Ovary (tissue), 9 donors: Measurements from ENCODE around the gene PANK3. TPM values are rescaled to one million over a fixed set of nuclear protein-coding genes. Genes with fewer than 3 reads are reported as not detected.

ENCODE experiments used
- DNase-seq, 5 donors: peaks; one replicate each; pipeline ENCODE4 v3.0.0-alpha.2; 2019 to 2020
- H3K27ac ChIP-seq, 2 donors: fragments of 200-600 bp; one replicate each; pipeline versions ENCODE4 v1.5.1 to v1.8.0; 2019 to 2022
- H3K27me3 ChIP-seq: fragments of 200-600 bp; one replicate; pipeline ENCODE4 v1.8.0; 2022
- H3K36me3 ChIP-seq: fragments of 200-600 bp; sonication (generic); one replicate; pipeline ENCODE4 v1.5.1; 2019
- H3K4me1 ChIP-seq: one replicate; pipeline ENCODE4 v1.8.1; 2013; ENCODE audit warnings: mild to moderate bottlenecking, moderate library complexity; ENCODE audit not compliant: insufficient read depth
- H3K4me3 ChIP-seq: fragments of 200-600 bp; sonication (generic); one replicate; pipeline ENCODE4 v1.5.1; 2017
- H3K9me3 ChIP-seq, 2 donors: fragments of 200-600 bp in 1 of 2; sonication (generic) in 1 of 2; one replicate each; pipeline versions ENCODE4 v1.5.1 to v1.8.1; 2013 to 2019; ENCODE audit warnings: mild to moderate bottlenecking in 1 of 2, moderate library complexity in 1 of 2
- EP300 ChIP-seq: sonication (generic); formaldehyde crosslinking; IDR thresholded peaks from one replicate; pipeline ENCODE4 v1.6.1; 2017; ENCODE audit warnings: antibody characterized with exemption
- POLR2A ChIP-seq: fragments of 450-650 bp; IDR thresholded peaks from one replicate; pipeline ENCODE4 v1.6.1; 2017; ENCODE audit warnings: antibody characterized with exemption, mild to moderate bottlenecking, moderate library complexity
- WGBS, 3 donors: extraction: QIAGEN DNeasy Blood & Tissue Kit in 1 of 3; methylation state at CpG; one replicate each; pipeline versions ENCODE4 v1.1.5 to v1.1.7; 2013 to 2017; 5-methylcytosine and 5-hydroxymethylcytosine counted together
- intact Hi-C, 4 donors: fragments of 100-400 bp; cut with DNase I; formaldehyde crosslinking; loops; one replicate each; pipeline versions ENCODE4 v1.11.0 to v1.15.1; 2022 to 2023
- polyA plus RNA-seq, 2 donors: library from polyadenylated mRNA; stranded (reverse); fragments of 200-250 nt in 1 of 2; fragments of 350-450 nt in 1 of 2; fragmentation: Illumina TruSeq in 1 of 2; extraction: RNeasy Lipid Tissue Mini Kit (QIAGEN cat#74804) in 1 of 2; gene quantifications; one replicate each; pipeline ENCODE4 v1.2.3, GENCODE V29; 2013 to 2014
- total RNA-seq, 7 donors: library from RNA; depleted of rRNA in 2 of 7; stranded (reverse); fragments of >200 nt in 2 of 7; fragmentation: NEBNext Ultra II Directional in 3 of 7; extraction: Animal tissue kit (Norgen Biotek cat#: 25700) in 3 of 7; gene quantifications; one replicate each; pipeline versions ENCODE4 v1.1.0 to v1.2.4, GENCODE V29; 2016 to 2023
- TF ChIP-seq, protein P1 (sequence below), 3 donors: fragments of 450-650 bp in 2 of 3; fragments of 200-600 bp in 1 of 3; IDR thresholded peaks; one replicate each; pipeline versions ENCODE4 v1.5.1 to v1.8.0; 2016 to 2022; ENCODE audit warnings: antibody characterized with exemption in 3 of 3, mild to moderate bottlenecking in 1 of 3
- donor health status: DM: no; HTN: no; CAD: no; lungs with moderate emphysema.
- donor health status: DM: no; HTN: no; CAD: no.
- donor health status: Bipolar disorder and iron deficiency.
- donor health status: DM: yes; HTN: yes; CAD: no.
- donor health status: DM: no; HTN: no; CAD: no.
- donor health status: DM: yes; HTN: yes; CAD: no.

Gene PANK3
- total and polyA plus RNA-seq, 9 donors = 8.3 to 59.1 (median 35.7) TPM

DNA sequence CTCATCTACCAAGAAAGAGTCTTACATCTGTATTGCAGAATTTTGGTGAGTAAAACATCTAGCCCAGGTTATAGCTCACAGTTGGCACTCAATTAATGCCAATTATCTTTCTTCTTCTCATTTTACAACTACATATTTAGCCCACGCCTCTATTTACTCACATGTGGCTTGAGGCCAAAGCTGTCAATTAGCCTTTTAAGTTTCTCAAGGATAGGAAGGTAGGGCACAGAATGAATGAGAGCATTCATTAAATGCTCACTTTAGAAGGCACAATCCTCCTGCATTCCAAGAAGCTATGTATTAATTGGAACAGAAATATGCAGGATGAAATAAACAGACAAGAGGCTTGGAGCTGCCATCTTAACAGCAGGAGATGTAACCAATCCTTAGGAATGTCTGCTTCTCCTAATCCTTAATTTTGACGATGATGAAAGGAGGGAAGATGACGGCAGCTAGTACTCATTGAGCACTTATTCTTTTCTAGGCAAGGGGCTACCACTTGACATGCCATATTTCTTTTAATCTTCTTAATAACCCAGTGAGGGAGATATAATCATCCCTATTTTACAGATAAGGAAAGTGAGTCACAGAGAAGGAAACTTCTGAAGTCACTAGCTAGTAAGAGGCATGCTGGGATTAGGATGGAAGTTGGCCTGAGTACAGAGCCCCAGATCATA is 30.8 kb upstream of the PANK3 start:
- Histone ChIP-seq H3K27ac (no peak overlapping the region), H3K4me1 (no peaks in the 10 kb centered on the region), H3K4me3 (no peak overlapping the region), H3K27me3 (no peaks in the 10 kb centered on the region), H3K36me3 (no peaks in the 10 kb centered on the region), H3K9me3 (no peaks in the 10 kb centered on the region)
- no peak for TF ChIP-seq POLR2A
- TF ChIP-seq, protein P1, sequence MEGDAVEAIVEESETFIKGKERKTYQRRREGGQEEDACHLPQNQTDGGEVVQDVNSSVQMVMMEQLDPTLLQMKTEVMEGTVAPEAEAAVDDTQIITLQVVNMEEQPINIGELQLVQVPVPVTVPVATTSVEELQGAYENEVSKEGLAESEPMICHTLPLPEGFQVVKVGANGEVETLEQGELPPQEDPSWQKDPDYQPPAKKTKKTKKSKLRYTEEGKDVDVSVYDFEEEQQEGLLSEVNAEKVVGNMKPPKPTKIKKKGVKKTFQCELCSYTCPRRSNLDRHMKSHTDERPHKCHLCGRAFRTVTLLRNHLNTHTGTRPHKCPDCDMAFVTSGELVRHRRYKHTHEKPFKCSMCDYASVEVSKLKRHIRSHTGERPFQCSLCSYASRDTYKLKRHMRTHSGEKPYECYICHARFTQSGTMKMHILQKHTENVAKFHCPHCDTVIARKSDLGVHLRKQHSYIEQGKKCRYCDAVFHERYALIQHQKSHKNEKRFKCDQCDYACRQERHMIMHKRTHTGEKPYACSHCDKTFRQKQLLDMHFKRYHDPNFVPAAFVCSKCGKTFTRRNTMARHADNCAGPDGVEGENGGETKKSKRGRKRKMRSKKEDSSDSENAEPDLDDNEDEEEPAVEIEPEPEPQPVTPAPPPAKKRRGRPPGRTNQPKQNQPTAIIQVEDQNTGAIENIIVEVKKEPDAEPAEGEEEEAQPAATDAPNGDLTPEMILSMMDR (IDR thresholded peaks at IDR 0.05) = no peak
- TF ChIP-seq EP300 = no peak
- WGBS, 3 donors = 59 to 72% (median 61%) methylated on average over 3 of the region's 3 CpGs
- no peak for DNase-seq
- intact Hi-C loops = no loop called here

DNA sequence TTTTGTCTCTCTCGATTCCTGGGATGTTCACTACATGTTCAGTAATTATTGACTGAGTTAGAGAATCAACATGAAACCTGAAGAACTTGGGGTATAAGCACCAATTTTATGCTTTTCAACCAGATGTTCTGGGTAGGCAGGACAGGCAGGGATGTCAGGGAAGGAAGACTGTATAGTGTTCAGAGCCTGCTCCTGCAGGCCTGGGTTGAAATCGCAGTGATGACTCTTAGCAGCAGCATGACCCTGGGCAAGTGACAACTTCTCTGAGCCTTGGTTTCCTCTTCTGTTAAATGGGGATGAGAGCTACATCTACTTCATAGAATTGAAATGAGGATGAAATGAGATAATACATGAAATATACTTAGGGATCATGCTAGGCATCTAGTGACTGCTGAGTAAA is 29.7 kb upstream of the PANK3 start:
- Histone ChIP-seq H3K27me3 (no peaks in the 10 kb centered on the region), H3K4me1 (no peaks in the 10 kb centered on the region), H3K9me3 (no peaks in the 10 kb centered on the region), H3K4me3 (no peak overlapping the region), H3K27ac (no peak overlapping the region), H3K36me3 (no peaks in the 10 kb centered on the region)
- no peak for TF ChIP-seq POLR2A
- TF ChIP-seq, protein P1 (IDR thresholded peaks at IDR 0.05) = no peak
- TF ChIP-seq EP300 = no peak
- intact Hi-C loops = no loop called here
- WGBS, 3 donors = 92 to 96% (median 96%) methylated on average over 2 of the region's 2 CpGs
- DNase-seq = no peak

- WGBS, 3 donors = 80 to 84% (median 83%) methylated on average over 6 of the region's 6 CpGs
- no peaks in the 10 kb centered on the region for H3K27me3 ChIP-seq
- TF ChIP-seq, protein P1 (IDR thresholded peaks at IDR 0.05) = no peak
- TF ChIP-seq POLR2A (no peak), EP300 (no peak)
These were observed 29.2 kb upstream of the PANK3 start for GRCh38 chr5:168608386-168608785.

DNA sequence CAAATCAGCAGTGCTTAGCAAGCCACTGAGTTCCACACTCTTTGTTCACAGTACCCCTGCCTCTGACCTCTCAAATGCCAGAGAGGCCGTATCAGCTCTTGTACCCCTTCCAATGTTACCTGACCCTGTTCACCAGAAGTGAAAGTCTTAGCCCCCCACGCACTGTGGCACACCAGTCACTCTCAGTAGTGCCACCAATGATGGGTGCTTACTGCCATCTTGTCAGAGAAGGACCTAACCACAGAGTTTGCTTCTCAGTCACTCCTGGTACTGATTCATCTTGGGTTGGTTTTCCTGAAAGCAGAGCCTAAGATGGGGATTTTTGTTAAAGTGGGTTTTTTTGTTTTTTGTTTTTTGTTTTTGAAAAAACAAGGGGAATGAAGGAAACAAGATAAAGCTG is 28.8 kb upstream of the PANK3 start:
- H3K9me3 ChIP-seq = no peaks in the 10 kb centered on the region
- no peak overlapping the region for H3K4me3 ChIP-seq
- WGBS, 3 donors = 90 to 91% (median 90%) methylated on average over 2 of the region's 2 CpGs
- no peak for DNase-seq
- no peaks in the 10 kb centered on the region for H3K4me1 ChIP-seq
- H3K27ac ChIP-seq = no peak overlapping the region
- intact Hi-C loops = no loop called here
- no peaks in the 10 kb centered on the region for H3K36me3 ChIP-seq
- no peaks in the 10 kb centered on the region for H3K27me3 ChIP-seq
- TF ChIP-seq, protein P1 (IDR thresholded peaks at IDR 0.05) = no peak
- no peak for TF ChIP-seq EP300
- TF ChIP-seq POLR2A = no peak

More at GRCh38 chr5:168608386-168608785, 29.2 kb upstream of the PANK3 start:
- intact Hi-C loops = no loop called here
- no peak overlapping the region for H3K4me3 ChIP-seq
- H3K36me3 ChIP-seq = no peaks in the 10 kb centered on the region
- no peak overlapping the region for H3K27ac ChIP-seq
- DNase-seq = no peak
- no peaks in the 10 kb centered on the region for H3K4me1 ChIP-seq
- no peaks in the 10 kb centered on the region for H3K9me3 ChIP-seq
